IMR-90 (cell line): Measurements from ENCODE around the gene PGA5.
"Not testable (repeated sequence)": the region's sequence is repeated elsewhere in the genome, so short reads cannot be mapped to it uniquely, and the experiment has no call there.

Experiments used
- CTCF ChIP-seq: conservative IDR thresholded peaks from 2 replicates; pipeline ENCODE4 v1.5.1; 2012; ENCODE audit warnings: mild to moderate bottlenecking, low read depth, low read length, improper control_type of control experiment
- MAFK ChIP-seq: IDR thresholded peaks from 2 replicates; pipeline ENCODE4 v1.6.1; 2012; ENCODE audit warnings: low read depth, low read length, improper control_type of control experiment
- MXI1 ChIP-seq: IDR thresholded peaks from 2 replicates; pipeline ENCODE4 v1.6.1; 2012; ENCODE audit warnings: low read depth, mild to moderate bottlenecking, low read length, moderate library complexity, borderline replicate concordance
- NFE2L2 ChIP-seq: fragments of 150-350 bp; IDR thresholded peaks from 2 replicates; pipeline ENCODE4 v1.6.1; 2016; ENCODE audit warnings: low read depth, mild to moderate bottlenecking, low read length
- POLR2A ChIP-seq: IDR thresholded peaks from 2 replicates; pipeline ENCODE4 v1.6.1; 2012; ENCODE audit warnings: mild to moderate bottlenecking, low read depth, low read length
- RFX5 ChIP-seq: IDR thresholded peaks from 2 replicates; pipeline ENCODE4 v1.8.0; 2012; ENCODE audit warnings: low read depth, mild to moderate bottlenecking, low read length, moderate library complexity

GRCh38 chr11:61231585-61231984 lies 9.4 kb upstream of the PGA5 start:
- TF ChIP-seq CTCF, MXI1, MAFK, NFE2L2, POLR2A, RFX5: not testable (repeated sequence)
